HUDEP-2 (cell line): ENCODE results near the gene RETREG1.
"Not testable (repeated sequence)": the region's sequence is repeated elsewhere in the genome, so short reads cannot be mapped to it uniquely, and the experiment has no call there.

Source experiments
- DNase-seq, 76 experiments: peaks; one replicate each; lab custom pipeline; 2025; ENCODE audit not compliant: unreplicated experiment in 76 of 76; lab: John Stamatoyannopoulos, UW

RETREG1 gene

DNA sequence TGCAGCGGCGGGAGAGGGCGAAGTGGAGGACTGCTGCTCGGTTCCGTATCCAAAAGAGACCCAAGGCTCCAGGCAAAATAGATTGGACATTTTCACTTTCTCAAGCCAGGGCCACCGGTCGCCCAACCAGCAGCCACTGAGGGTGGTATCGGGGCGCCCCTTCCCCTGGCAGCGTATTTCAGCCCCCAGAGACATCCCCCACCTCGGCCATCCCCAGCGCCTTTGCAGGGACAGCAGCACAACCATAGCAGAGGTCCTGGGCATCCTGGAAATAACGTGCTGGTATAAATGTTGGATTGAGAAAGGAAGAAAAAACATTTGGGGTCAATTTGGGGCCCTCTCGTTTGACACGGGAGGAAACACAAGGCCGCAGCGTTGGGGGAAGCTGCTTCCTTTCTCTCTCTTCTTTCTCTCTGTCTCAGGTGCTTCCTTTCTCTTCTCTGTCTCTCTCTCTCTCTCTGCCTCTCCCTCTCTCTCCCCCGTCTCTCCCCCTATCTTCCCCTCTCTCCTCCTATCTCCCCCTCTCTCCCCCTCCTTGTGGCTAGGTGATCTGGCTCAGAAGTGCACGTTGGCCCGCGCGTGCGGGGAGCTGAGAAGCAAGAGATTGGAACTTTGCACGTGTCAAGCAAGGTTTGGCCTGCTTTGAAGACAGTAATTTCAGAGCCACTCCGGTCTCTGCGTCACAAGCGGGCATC, 624 bp upstream of the RETREG1 start:
- DNase-seq, result no peak

DNA sequence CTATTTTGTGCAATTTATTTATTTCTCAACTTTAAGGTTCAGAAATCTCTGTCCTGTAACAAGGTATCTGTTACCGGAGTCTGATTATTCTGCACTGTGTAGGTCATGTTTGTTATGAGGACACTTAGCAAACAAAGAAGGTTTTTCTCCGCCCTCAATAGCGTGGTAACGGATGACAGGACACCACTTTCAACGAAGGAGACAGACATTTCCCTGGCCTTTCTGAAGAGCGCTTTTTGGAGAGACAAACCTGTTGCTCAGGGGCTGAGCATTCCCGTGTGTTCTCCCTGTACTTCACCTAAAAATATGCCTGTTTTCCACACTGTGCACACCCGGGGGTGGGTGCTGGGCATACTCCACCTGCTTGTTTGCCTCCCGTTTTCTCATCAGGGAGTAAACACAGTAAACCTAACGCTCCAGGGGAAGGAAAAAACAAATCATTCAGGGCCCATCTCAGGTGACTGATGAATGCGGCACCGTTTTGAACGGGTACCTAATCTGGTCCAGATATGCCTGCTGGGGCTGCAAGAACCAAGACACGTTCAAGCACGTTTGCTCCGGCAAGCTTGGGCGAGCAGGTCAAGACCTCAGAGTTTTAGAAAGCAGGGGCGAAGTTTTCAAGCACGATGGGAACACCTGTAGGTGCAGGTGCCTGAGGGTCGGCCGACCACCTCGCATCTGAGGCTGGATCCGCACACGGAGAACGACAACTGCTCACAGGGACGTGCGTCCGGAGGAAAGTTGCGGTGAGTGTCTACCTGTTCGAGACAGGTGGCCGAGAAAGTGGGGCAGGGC, 859 bp downstream of the RETREG1 start:
- DNase-seq, result no peak

DNA sequence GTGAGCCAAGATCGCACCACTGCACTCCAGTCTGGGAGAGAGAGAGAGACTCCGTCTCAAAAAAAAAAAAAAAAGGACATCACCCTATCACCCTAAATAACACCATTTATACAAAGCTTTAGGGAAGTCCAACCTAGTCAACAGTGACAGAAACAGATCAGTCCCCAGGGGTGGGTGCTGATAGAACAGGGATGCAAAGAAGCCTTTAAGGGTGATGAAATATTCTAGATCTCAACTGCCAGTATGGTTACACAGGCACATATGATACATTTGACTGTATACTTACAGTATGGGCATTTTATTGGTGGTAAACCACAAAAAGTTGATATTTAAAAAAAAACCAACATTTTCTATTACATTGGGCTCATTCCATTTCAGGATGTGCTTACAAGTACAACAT, 4.8 kb downstream of the RETREG1 start:
- DNase-seq, result no peak

GRCh38 chr5:16610896-16611295, 5.9 kb downstream of the RETREG1 start:
- DNase-seq, result not testable (repeated sequence)

GRCh38 chr5:16609412-16609811, 7.4 kb downstream of the RETREG1 start:
- no peak for DNase-seq

GRCh38 chr5:16606628-16607027, 10.2 kb downstream of the RETREG1 start:
- DNase-seq, result no peak

GRCh38 chr5:16603701-16604100, 13.1 kb downstream of the RETREG1 start:
- no peak for DNase-seq

DNA sequence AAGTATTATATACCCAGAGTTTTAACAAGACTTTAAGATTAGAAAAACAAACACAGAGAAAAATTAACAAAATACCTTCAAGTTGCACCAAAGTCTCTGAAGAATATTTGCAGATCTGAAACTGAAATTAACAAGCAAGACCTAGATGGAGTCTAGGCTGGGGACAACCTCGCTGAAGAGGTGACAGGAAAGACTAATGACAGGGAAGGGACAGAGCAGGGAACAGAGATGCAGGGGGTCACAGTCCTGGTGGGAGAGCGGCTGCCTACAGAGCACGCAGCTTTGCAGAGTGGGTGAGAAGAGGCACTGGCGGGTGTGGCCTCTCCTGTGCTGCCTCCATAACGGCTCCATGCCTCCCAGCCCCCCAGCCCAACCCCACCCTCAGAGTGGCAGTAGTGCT, 13.5 kb downstream of the RETREG1 start:
- no peak for DNase-seq

GRCh38 chr5:16602182-16602581, 14.6 kb downstream of the RETREG1 start:
- no peak for DNase-seq

- no peak for DNase-seq
Observed at GRCh38 chr5:16600946-16601345, 15.9 kb downstream of the RETREG1 start.

DNA sequence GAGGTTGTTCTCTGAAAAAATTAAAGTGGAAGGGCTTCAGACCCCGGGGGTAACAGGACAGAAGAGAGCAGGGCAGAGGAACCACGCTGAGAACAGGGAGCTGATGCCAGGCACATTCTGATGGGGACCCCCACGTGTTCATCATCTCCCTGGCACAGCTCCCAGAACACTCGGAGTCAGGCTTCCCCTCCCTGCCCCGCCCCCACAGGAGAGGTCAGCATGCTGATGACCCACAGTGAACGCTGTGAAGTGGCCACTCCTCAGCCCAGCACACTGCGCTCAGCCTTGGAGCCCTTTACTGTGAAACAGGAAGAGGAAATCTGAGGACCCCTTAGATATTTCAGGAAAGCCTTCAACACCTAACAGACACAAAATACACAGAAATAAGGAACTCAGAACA, 16.4 kb downstream of the RETREG1 start:
- DNase-seq, result peak in 2 of 76 experiments; percentile 1 to 4

DNA sequence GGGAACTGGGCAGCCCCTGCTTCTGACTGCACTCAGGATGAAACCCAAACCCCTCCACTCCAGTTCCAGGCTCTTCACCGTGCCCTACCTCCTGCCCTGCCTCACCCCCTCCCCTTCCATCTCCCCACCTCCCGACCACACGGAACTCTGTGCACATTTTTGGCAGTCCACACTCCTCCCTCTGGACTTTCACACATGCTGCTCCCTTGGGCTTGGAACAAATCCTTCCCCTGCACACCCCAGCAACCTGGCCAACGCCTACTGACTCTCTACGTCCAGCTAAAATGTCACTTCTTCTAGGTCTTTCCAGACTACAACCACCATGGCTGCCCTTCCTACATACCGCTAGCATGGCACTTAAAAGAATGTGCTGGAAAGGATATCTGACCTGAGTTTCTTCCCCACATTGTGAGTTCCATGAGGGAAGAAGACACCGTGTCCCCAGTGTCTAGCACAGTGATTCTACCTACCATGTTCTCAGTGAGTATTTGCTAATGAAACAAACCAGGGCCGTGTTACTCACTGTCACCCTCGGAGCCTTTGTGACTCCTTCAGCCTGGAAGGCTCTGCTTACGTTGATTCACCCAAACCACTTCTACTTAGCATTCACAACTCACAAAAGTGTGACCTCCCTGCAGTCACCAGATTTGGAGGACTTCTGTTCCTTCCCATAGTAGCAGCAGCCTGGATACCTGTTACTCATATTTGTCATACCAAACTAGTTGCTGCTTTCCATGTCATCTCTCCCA, 18.7 kb downstream of the RETREG1 start:
- DNase-seq, result no peak

- DNase-seq, result no peak
Observed at GRCh38 chr5:16596581-16596940, 20.2 kb downstream of the RETREG1 start.

- DNase-seq, result no peak
Observed at GRCh38 chr5:16595881-16596580, 20.8 kb downstream of the RETREG1 start.

DNA sequence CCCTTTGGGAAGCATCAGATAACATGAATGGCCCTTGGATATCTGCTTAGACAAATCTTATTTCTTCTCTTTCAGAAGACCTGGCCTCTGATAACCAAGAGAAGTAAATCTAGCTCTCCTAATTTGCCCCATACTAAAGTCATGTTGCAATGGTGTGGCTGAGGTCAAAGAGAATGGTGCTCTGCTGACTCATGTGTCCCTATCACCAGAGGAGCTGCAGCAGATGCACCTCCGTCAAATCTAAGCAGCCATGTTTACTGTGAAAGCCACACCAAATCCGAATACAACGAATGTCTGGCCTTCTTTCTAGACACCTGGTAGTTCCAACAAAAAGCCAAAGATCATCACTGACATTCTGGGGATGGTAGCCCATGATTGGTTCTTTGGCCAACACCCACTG, 23.2 kb downstream of the RETREG1 start:
- no peak for DNase-seq

- DNase-seq, result no peak
Observed at GRCh38 chr5:16593013-16593412, 23.8 kb downstream of the RETREG1 start.

DNA sequence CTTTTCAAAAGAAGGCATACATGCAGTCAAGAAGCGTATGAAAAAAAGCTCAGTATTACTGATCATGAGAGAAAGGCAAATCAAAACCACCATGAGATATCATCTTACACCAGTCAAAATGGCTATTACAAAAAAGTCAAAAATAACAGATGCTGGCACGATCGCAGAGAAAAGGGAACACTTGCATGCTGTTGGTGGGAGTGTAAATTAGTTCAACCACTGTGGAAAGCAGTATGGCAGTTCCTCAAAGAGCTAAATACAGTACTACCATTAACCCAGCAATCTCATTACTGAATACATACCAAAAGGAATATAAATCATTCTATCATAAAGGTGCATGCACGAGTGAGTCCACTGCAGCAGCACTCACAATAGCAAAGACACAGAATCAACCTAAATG, 24.5 kb downstream of the RETREG1 start:
- DNase-seq, result no peak

DNA sequence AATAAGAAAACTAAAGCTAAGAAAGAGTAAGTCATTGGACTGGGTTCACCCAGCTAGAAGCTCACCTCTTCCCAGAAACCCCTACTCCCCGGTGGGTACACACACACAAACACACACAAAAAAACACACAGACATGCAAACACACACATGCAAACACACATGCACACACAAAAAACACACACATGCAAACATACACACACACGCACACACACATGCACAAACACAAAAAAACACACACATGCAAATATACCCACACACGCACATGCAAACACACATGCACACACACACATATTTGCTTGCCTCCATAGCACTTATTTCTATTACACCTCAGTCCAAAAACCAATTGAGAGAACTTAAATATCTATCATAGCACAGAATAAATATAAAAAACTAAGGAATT, 26.1 kb downstream of the RETREG1 start:
- DNase-seq, result no peak

- DNase-seq, result no peak
Observed at GRCh38 chr5:16589658-16590057, 27.1 kb downstream of the RETREG1 start.

GRCh38 chr5:16588434-16589214, 28.2 kb downstream of the RETREG1 start:
- no peak for DNase-seq
